ENCODE data around the gene CCBE1.

CCBE1 gene

GRCh38 chr18:59566533-59566971 is 130.7 kb downstream of the CCBE1 start:
- DNase-seq, result peak; percentile 86

DNA sequence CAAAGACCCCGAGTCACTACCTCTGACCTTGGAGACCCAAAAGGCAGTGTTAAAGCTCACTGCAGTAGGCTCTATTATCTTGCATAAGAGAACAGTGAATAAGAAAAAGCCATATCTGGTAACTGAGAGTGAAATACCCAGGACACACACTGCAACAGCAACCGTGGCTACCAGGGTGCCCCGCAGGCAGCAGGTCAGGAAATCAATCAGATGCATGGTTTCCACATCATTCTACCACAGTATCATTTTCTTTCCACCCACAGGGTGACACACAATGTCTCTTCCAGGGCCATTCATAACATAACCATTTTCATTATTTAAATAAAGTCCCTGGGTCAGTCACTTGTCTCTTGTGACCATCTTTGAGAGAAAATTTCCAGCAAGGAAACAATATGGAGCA is 131.3 kb downstream of the CCBE1 start:
- DNase-seq, result no peak

DNA sequence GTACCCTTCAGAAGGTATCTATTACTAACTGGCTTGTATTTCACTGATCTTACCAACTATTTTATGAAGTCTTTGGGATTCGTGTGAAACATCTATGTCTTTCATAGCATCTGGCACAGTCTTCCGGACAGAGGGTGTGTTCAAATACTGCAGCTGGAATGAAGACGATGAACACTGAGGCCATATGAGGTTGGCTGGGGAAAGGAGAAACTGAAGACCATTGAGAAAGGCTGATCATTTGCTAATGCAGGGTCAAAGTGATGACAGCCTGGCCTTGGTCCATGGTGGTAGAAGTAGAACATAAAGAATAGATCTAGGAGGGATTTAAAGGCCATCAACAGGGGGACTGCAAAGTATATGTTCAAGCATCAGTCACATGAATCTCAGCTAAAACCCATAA is 132.7 kb downstream of the CCBE1 start:
- no peak for DNase-seq

DNA sequence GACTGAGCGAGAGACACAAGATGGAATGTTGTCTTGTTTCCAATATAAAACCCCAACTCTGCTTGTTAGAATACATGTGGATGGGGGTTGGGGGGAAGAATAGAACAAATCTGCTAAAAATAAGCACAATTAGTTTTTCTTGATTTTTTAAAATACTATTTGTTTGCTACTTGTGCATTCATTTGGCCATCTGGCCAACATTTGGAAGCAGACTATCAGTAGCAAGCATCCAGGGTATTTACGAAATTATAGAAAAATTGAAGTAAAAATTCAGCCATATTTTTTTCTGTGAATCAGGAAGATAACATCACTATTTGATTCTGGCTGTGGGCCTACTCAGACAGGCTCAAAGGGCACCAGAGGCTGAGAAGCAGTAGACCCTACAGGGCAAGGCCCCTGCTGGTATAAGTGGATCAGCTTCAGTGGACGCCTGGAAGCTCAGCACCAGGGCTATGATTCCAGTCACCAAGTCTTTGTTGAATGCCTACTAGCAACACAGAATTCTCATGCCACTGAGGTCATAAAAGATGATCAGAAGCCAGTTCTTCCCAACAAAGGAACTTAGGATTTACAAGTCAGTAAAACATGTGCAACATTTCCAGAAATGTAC is 133.9 kb downstream of the CCBE1 start:
- DNase-seq, result no peak

- DNase-seq, result no peak
Measured at GRCh38 chr18:59562751-59563150, 134.5 kb downstream of the CCBE1 start.

DNA sequence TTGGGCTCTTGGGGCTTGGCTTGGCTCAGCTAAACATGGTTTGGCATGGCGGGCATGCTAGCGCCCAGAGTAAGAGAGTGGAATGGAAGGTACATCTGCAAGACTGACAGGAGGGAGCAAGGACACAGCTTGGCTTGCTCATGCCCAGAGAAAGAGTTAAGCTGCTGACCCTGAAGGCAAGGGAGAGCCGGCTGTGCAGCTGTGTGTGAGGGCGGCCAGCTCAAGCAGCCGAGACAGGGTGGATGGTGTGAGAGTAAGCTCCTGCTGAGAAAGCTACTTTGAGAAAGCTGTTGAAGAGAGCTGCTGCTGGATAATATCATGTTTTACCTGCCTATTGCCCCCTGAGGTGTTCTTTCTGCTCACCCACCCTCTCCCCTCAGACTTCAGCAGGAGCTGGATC is 135.6 kb downstream of the CCBE1 start:
- no peak for DNase-seq

- no peak for DNase-seq
Measured at GRCh38 chr18:59560556-59560955, 136.7 kb downstream of the CCBE1 start.

DNA sequence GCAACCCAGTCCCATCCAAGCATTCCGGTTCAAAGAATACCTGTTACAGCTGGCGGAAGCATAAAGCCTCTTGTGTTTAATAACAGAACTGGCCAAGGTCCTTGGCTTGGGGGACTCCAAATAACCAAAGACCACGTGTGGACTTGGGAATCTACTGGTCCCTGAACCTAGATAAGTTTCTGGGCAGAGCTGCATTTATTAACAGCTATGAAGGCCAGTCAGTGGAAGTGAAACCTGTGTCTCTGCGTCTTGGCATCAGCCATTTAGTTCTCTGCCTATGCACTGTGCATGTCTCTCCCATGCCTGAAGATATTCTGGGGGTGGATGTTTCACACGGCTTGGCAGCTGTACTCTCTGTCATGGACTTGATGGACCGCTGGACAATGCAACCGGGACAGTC is 137.7 kb downstream of the CCBE1 start:
- no peak for DNase-seq

- DNase-seq, result peak; percentile 72
Measured at GRCh38 chr18:59555995-59556659, 141.1 kb downstream of the CCBE1 start.

GRCh38 chr18:59554796-59555335 is 142.4 kb downstream of the CCBE1 start:
- DNase-seq, result no peak

DNA sequence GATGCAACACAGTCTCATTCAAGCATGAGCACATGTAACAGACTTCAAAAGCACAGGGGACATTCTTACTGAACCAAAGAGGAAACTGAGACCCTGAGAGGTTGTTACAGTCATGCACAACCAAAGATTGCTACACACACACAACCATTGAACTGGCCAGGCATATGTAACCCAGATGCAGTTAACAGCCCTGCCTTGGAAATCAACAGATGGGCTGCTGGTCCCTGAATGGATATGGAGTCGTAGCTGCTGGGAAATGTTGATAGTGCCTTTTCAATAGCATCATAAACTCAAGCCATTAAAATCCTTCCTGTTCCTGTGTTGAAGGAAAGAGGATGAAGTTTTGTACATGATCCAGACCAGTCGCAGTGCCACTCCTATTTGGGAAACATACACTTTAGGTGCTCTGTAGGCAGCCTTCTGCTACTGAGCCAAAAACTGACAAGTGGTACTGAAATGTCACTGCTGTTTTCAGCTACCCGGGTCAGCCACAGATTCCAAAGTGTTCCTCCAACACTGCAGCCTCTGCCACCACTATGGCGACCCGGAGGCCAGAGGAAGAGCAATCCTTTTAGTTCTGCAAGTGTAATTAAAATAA is 143.9 kb downstream of the CCBE1 start:
- DNase-seq, result no peak

DNA sequence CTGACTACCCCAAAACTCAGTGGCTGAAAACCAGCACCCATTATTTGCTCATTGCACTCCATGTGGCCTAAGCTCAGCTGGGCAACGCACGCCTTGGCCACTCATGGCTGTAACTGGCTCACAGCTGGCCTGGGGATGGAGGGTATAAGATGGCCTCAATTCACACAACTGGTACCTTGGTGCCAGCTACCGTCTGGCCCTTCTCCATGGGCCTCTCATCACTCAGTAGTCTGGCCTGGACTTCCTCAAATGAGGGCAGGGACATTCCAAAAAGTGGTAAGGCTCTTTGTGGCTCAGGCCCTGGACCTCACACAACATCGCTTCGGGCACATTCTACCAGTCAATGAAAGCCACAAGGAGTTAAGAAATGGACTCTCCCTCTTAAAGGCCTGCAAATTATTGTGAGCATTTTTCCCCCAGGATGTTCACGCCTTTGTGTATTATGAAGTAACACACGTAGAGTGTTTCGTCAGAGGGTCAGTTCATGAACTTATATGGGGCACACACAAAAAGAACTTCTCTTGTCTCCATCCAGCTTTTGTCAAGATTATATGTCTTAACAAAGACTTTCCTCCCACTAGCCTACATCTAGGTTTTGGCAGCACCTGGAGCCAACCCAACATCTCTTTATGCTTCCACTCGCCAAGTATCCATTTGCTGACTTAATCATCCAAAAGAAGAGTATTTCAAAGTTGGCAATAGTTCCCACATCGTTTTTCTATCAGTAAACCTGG is 145.2 kb downstream of the CCBE1 start:
- no peak for DNase-seq

DNA sequence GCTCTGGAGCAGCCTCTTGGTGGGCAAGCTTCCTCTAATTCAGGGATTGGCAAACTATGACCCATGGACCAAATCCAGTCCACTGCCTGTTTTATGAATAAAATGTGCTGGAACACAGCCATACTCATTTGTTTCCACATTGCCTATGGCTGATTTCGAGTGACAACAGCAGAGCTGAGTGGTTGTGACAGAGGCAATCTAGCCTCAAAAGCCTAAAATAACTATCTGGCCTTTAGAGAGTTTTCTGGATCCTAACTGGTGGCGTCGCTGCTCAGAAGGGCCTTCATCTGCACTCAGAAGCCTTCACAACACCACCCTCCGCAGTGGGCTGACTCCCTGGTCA is 147.1 kb downstream of the CCBE1 start:
- DNase-seq, result no peak

- DNase-seq, result no peak
Measured at GRCh38 chr18:59549503-59550173, 147.6 kb downstream of the CCBE1 start.

GRCh38 chr18:59547581-59548182 is 149.5 kb downstream of the CCBE1 start:
- peak; percentile 86 for DNase-seq

DNA sequence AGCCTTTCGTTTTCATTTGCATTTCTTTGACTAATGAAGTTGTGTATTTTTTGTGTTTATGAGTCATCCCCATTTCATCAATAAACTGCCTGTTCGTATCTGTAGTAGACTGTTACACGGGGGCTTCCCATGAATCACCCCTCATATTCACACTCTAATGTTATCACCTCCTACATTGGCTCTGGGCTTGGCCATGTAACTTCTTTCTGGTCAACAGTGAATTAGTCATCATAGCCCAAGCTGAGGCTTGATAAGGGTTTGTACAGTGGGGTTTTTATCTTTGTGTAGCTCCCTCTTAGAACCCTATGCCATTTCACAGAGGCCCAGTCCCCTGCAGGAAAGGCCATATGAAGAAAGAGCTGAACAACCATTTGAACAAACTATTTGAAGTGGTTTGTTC is 151.0 kb downstream of the CCBE1 start:
- DNase-seq, result peak; percentile 48

DNA sequence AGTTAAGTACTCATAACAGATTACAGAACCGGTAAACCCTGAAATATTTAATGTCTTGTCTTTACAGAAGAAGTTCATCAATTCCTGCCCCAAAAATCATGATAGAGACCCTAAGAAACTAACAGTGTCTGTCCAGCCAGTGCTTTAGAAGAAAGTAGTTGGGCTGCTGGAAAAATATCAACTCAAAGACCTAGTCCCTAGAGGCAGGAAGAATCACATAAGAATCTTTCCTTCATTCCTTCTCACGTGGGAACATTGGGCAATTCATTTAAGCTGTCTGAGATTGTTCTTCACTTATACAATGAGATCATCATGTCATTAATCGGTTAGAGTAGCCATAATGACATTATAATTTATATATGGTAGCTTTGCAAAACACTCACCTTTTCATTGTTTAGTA is 156.4 kb downstream of the CCBE1 start:
- DNase-seq, result peak; percentile 68

GRCh38 chr18:59540346-59540745 is 156.9 kb downstream of the CCBE1 start:
- DNase-seq, result no peak

- DNase-seq, result no peak
Measured at GRCh38 chr18:59539108-59539507, 158.1 kb downstream of the CCBE1 start.

GRCh38 chr18:59537579-59537978 is 159.6 kb downstream of the CCBE1 start:
- no peak for DNase-seq

DNA sequence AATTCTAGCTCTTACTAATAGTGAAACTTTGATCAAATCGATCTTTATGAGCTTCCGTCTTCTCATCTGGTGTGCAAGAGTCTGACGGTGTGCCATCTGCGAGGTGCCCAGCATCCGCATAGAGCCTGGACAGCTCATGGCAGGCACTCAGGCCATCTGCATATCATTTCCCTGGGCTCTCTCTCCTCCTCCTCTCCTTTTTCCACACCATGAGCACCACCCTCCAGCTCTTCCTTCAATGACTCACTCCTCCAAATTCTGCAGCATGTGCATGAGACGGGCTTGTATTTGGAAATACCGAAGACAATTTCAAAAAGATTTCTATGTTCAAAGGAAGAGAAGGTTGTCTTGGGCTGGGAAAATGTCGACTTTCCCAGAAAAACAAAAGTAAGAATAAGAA is 161.1 kb downstream of the CCBE1 start:
- DNase-seq, result peak; percentile 48

- no peak for DNase-seq
Measured at GRCh38 chr18:59535055-59535454, 162.2 kb downstream of the CCBE1 start.

Data from fibroblast of skin of abdomen (primary cell).